Measurements from ENCODE around the gene BEND2.

The BEND2 gene

GRCh38 chrX:18170910-18171309, 49.8 kb downstream of the BEND2 start:
- no peak for DNase-seq (ENCODE audit: insufficient read length, low spot score)
- TF ChIP-seq POLR2A (IDR thresholded peaks at IDR 0.05; ENCODE audit: low read depth, low read length) = no peak
- no peak for FAIRE-seq

GRCh38 chrX:18166068-18166467, 54.6 kb downstream of the BEND2 start:
- no peak for TF ChIP-seq POLR2A (IDR thresholded peaks at IDR 0.05; ENCODE audit: low read depth, low read length)
- no peak for FAIRE-seq
- DNase-seq (ENCODE audit: insufficient read length, low spot score) = no peak

- DNase-seq (ENCODE audit: insufficient read length, low spot score) = no peak
- FAIRE-seq = no peak
- TF ChIP-seq POLR2A (IDR thresholded peaks at IDR 0.05; ENCODE audit: low read depth, low read length) = no peak
Observed at GRCh38 chrX:18160369-18160768, 60.3 kb downstream of the BEND2 start.

- DNase-seq (ENCODE audit: insufficient read length, low spot score) (no peak), FAIRE-seq (no peak)
- no peak for TF ChIP-seq POLR2A (IDR thresholded peaks at IDR 0.05; ENCODE audit: low read depth, low read length)
Observed at GRCh38 chrX:18158963-18159362, 61.7 kb downstream of the BEND2 start.

GRCh38 chrX:18151649-18152048, 69.0 kb downstream of the BEND2 start:
- FAIRE-seq = no peak
- TF ChIP-seq POLR2A (IDR thresholded peaks at IDR 0.05; ENCODE audit: low read depth, low read length) = no peak
- DNase-seq (ENCODE audit: insufficient read length, low spot score) = no peak

GRCh38 chrX:18151157-18151556, 69.5 kb downstream of the BEND2 start:
- no peak for DNase-seq (ENCODE audit: insufficient read length, low spot score)
- no peak for TF ChIP-seq POLR2A (IDR thresholded peaks at IDR 0.05; ENCODE audit: low read depth, low read length)
- no peak for FAIRE-seq

- DNase-seq (ENCODE audit: insufficient read length, low spot score) = no peak
- TF ChIP-seq POLR2A (IDR thresholded peaks at IDR 0.05; ENCODE audit: low read depth, low read length) = no peak
- no peak for FAIRE-seq
Observed at GRCh38 chrX:18149454-18149853, 71.2 kb downstream of the BEND2 start.

- FAIRE-seq = no peak
- no peak for TF ChIP-seq POLR2A (IDR thresholded peaks at IDR 0.05; ENCODE audit: low read depth, low read length)
- DNase-seq (ENCODE audit: insufficient read length, low spot score) = peak; percentile 0
Observed at GRCh38 chrX:18146954-18147353, 73.7 kb downstream of the BEND2 start.

- FAIRE-seq (no peak), DNase-seq (ENCODE audit: insufficient read length, low spot score) (no peak)
- TF ChIP-seq POLR2A (IDR thresholded peaks at IDR 0.05; ENCODE audit: low read depth, low read length) = no peak
Observed at GRCh38 chrX:18146009-18146408, 74.7 kb downstream of the BEND2 start.

- FAIRE-seq (no peak), DNase-seq (ENCODE audit: insufficient read length, low spot score) (no peak)
- TF ChIP-seq POLR2A (IDR thresholded peaks at IDR 0.05; ENCODE audit: low read depth, low read length) = no peak
Observed at GRCh38 chrX:18136816-18137215, 83.9 kb downstream of the BEND2 start.

- DNase-seq (ENCODE audit: insufficient read length, low spot score) (no peak), FAIRE-seq (no peak)
- no peak for TF ChIP-seq POLR2A (IDR thresholded peaks at IDR 0.05; ENCODE audit: low read depth, low read length)
Observed at GRCh38 chrX:18133605-18134004, 87.1 kb downstream of the BEND2 start.

GRCh38 chrX:18129690-18130089, 91.0 kb downstream of the BEND2 start:
- no peak for TF ChIP-seq POLR2A (IDR thresholded peaks at IDR 0.05; ENCODE audit: low read depth, low read length)
- DNase-seq (ENCODE audit: insufficient read length, low spot score) (no peak), FAIRE-seq (no peak)

- no peak for TF ChIP-seq POLR2A (IDR thresholded peaks at IDR 0.05; ENCODE audit: low read depth, low read length)
- DNase-seq (ENCODE audit: insufficient read length, low spot score) (no peak), FAIRE-seq (no peak)
Observed at GRCh38 chrX:18126971-18127370, 93.7 kb downstream of the BEND2 start.

- TF ChIP-seq POLR2A (IDR thresholded peaks at IDR 0.05; ENCODE audit: low read depth, low read length) = no peak
- FAIRE-seq (no peak), DNase-seq (ENCODE audit: insufficient read length, low spot score) (no peak)
Observed at GRCh38 chrX:18119856-18120255, 100.8 kb downstream of the BEND2 start.

Data from H54 (cell line).